ENCODE data around the gene LRFN2.

DNA sequence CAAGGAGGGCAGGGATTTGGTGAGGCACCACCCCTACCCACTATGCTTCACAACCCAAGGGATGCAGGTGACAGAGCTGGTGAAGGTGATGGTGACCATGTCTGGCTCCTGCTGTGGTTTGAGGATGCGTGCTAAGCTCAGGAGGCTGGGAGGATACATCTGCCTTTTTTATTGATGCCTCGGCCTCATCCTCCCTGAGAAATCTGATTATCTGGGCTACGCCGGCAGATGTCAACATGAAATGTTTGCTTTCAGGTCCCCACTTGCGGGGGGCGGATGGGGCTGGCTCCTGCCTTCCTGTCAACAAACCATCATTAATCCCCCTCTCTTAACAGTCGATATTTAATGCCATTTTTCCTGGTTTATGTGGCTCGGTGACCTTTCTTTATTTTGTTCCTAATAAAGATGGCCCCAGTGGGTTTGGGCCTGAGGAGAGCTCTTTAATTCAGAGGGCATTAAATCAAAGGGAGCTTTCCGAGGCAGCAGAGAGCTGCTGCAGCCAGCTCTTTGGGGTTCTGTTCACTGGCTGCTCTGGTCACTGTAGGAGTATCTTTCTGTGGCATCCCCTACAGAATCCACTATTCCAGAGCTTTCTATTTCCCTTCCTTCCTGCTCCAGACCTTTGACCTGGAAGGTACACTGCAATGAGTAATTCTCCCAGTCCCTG is 33.5 kb upstream of the LRFN2 start:
- TF ChIP-seq CREB1 (CRISPR knock-in tag; IDR thresholded peaks at IDR 0.05; ENCODE audit: low read depth) (no peak), NANOG (IDR thresholded peaks at IDR 0.05; ENCODE audit: borderline replicate concordance) (no peak)
- TF ChIP-seq, protein P1, sequence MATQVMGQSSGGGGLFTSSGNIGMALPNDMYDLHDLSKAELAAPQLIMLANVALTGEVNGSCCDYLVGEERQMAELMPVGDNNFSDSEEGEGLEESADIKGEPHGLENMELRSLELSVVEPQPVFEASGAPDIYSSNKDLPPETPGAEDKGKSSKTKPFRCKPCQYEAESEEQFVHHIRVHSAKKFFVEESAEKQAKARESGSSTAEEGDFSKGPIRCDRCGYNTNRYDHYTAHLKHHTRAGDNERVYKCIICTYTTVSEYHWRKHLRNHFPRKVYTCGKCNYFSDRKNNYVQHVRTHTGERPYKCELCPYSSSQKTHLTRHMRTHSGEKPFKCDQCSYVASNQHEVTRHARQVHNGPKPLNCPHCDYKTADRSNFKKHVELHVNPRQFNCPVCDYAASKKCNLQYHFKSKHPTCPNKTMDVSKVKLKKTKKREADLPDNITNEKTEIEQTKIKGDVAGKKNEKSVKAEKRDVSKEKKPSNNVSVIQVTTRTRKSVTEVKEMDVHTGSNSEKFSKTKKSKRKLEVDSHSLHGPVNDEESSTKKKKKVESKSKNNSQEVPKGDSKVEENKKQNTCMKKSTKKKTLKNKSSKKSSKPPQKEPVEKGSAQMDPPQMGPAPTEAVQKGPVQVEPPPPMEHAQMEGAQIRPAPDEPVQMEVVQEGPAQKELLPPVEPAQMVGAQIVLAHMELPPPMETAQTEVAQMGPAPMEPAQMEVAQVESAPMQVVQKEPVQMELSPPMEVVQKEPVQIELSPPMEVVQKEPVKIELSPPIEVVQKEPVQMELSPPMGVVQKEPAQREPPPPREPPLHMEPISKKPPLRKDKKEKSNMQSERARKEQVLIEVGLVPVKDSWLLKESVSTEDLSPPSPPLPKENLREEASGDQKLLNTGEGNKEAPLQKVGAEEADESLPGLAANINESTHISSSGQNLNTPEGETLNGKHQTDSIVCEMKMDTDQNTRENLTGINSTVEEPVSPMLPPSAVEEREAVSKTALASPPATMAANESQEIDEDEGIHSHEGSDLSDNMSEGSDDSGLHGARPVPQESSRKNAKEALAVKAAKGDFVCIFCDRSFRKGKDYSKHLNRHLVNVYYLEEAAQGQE (IDR thresholded peaks at IDR 0.05; ENCODE audit: unreplicated experiment): no peak
- TF ChIP-seq, protein P2, sequence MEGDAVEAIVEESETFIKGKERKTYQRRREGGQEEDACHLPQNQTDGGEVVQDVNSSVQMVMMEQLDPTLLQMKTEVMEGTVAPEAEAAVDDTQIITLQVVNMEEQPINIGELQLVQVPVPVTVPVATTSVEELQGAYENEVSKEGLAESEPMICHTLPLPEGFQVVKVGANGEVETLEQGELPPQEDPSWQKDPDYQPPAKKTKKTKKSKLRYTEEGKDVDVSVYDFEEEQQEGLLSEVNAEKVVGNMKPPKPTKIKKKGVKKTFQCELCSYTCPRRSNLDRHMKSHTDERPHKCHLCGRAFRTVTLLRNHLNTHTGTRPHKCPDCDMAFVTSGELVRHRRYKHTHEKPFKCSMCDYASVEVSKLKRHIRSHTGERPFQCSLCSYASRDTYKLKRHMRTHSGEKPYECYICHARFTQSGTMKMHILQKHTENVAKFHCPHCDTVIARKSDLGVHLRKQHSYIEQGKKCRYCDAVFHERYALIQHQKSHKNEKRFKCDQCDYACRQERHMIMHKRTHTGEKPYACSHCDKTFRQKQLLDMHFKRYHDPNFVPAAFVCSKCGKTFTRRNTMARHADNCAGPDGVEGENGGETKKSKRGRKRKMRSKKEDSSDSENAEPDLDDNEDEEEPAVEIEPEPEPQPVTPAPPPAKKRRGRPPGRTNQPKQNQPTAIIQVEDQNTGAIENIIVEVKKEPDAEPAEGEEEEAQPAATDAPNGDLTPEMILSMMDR (conservative IDR thresholded peaks at IDR 0.05; ENCODE audit: low read depth in 2 of 2): no peak
- TF ChIP-seq, protein P3, sequence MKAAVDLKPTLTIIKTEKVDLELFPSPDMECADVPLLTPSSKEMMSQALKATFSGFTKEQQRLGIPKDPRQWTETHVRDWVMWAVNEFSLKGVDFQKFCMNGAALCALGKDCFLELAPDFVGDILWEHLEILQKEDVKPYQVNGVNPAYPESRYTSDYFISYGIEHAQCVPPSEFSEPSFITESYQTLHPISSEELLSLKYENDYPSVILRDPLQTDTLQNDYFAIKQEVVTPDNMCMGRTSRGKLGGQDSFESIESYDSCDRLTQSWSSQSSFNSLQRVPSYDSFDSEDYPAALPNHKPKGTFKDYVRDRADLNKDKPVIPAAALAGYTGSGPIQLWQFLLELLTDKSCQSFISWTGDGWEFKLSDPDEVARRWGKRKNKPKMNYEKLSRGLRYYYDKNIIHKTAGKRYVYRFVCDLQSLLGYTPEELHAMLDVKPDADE (IDR thresholded peaks at IDR 0.05): no peak

Data from GM23338 (cell line).